ENCODE measurements around the gene PECR.

DNA sequence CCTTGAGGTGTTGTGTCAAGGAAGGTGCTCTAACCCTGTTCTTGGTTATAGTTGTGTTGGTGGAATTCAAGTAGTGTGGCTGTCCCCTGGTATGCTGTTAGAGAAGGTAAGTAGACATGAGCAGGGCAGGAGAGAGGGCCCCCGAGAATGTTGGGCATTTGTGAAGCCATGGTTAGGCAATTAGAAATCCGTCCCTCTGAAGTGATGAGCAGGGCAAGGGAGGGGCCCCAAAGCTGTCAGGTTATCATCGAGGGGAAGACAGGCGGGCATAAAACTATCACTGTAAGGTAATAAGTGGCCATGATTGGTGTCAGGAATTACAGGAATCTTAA, 32.7 kb upstream of the PECR start:
- TF ChIP-seq POLR2AphosphoS5 (IDR thresholded peaks at IDR 0.05; ENCODE audit: borderline replicate concordance, low read depth, low read length) (no peak), EZH2 (IDR thresholded peaks at IDR 0.05) (no peak), FOXP2 (optimal IDR thresholded peaks at IDR 0.05; ENCODE audit: control extremely low read depth, extremely low read length, insufficient read depth) (no peak)
